Measurements from ENCODE around the gene VMAC.

The VMAC gene

GRCh38 chr19:5934774-5935472 is 30.3 kb downstream of the VMAC start:
- no peak for TF ChIP-seq CTCF (IDR thresholded peaks at IDR 0.05; ENCODE audit: low read depth, low read length)
- peak; percentile 64 for DNase-seq (ENCODE audit: extremely low read depth, low read depth)

DNA sequence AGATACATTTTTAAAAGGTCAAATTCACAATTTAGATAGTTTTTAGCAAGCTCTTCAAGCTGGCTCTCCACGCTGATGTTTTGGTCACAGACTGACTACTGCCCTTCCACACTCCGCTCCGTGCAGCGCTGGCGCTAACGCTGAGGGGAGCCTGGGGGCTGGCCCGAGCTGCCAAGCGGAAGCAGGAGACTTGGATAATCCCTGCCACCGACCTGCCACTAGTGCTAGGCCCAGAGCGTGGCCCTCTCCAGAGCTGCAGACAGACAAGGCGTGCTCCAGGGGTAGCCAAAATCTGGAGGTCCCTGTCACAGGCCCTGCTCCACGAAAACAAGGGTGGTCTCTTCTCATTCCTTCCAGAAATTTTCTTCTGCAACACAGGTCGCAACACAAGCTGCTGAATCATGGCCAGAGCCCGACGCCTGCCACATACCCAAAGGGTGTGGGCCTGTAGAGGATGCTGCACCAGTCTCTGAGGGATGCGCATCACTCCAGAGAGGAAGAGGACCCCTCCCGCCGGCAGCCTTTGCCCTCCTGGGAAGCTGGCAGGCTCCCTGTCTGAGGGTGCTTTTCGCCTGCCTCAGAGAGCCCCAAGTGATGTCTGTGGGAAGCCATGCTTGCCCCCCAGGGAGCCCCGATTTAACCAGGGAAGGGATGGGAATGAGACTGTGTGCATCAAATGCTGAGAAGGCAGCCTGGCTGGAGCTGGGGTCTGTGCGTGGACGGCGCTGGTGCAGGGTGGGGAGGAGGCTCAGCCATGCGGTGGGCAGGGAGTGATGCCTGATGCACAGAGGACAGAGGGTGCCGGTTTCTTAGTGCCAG is 31.0 kb downstream of the VMAC start:
- TF ChIP-seq CTCF (IDR thresholded peaks at IDR 0.05; ENCODE audit: low read depth, low read length): no peak
- DNase-seq (ENCODE audit: extremely low read depth, low read depth): no peak

DNA sequence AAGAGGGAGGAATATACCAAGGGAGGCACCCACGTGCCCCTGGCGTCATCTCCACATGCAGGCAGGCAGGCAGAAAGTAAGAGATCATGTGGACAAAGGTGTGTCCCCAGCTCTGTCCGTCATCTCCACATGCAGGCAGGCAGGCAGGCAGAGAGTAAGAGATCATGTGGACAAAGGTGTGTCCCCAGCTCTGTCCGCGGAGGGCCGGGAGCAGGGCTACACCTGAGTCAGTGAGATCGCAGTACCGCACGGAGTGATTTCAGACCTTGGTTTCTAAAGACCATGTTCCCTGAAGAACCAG is 31.6 kb downstream of the VMAC start:
- no peak for DNase-seq (ENCODE audit: extremely low read depth, low read depth)
- no peak for TF ChIP-seq CTCF (IDR thresholded peaks at IDR 0.05; ENCODE audit: low read depth, low read length)

DNA sequence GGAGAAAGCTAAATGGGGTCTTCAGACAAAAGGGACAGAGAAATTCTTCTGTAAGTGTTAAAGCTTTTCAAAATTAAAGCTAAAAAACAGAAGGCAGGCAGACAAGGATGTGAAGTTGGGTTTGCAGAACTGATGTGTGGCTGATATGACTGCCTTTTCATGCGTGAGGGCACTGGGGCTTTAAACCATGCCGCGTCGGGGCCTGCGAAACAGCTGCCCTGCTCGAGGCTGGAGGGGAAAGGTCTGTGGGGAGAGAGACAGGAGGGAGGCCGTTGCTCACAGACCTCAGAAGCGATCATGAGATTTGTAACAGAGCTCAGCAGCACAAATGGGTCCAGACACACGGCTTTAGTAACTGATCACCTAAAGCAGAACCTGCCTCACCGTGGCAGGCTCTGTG is 32.9 kb downstream of the VMAC start:
- TF ChIP-seq CTCF (IDR thresholded peaks at IDR 0.05; ENCODE audit: low read depth, low read length): no peak

DNA sequence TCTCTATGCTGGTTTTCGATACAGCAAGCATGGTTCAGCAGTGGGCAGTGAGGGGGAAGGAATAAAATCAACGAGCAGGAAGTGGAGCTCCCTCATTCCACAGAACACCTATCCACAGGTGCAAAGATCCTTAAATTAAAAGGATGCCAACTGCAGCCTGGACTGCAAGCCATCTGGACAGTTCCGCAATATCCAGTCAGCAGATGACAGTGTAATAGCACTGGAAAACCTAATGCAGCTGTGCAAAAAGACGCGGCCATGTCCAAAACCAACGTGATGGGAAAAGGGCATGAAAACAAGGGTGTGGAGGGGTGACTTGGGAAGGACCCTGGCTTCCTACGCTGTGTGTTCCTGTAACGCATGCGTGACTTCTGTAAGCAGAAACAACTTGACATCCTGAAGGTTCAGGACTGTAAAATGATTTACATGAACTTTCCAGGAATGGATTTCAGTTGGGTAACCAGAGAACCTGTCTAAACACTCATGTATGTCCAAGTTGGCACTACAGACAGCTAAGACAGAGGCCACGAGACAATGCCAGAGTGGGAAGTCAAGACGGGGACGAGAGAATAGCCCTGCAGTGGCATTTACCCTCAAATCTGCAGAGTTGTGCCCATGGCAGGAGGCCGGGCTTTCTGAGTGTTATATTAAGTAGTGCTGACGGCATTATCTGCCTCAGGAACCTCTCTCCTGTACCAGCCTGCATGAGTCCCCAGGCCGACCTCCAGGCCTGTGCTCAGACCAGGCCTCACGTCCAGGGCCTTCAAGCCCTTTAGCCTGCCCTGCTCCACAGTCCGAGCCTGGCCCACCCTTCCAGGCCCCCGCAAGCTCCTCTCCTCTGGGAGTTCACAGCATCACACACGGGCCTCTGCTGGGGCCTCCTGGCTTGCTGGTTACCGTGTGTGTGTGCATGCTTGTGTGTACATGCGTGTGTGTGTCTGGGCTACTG is 35.9 kb downstream of the VMAC start:
- TF ChIP-seq CTCF (IDR thresholded peaks at IDR 0.05; ENCODE audit: low read depth, low read length): no peak
- DNase-seq (ENCODE audit: extremely low read depth, low read depth): no peak

More for the DNA sequence above, 32.9 kb downstream of the VMAC start:
- DNase-seq (ENCODE audit: extremely low read depth, low read depth): no peak

- DNase-seq (ENCODE audit: extremely low read depth, low read depth): no peak
- TF ChIP-seq CTCF (IDR thresholded peaks at IDR 0.05; ENCODE audit: low read depth, low read length): no peak
Measured at GRCh38 chr19:5941673-5942072, 37.0 kb downstream of the VMAC start.

Measured in AG09319 (cell line).